Mammary epithelial cell (primary cell): ENCODE results near the gene VPS54.

ENCODE experiments used
- EZH2 ChIP-seq: IDR thresholded peaks from 2 replicates; pipeline ENCODE4 v1.6.1; 2012; ENCODE audit warnings: low read length, inconsistent platforms, borderline replicate concordance
- TF ChIP-seq, protein P1 (sequence below), 2 donors: IDR thresholded peaks in 1 of 2; conservative IDR thresholded peaks in 1 of 2; 2 replicates each; pipeline ENCODE4 v1.5.1; 2011 to 2012; ENCODE audit warnings: inconsistent platforms in 2 of 2, low read length in 2 of 2, mild to moderate bottlenecking in 2 of 2, control low read depth in 1 of 2, low read depth in 1 of 2; ENCODE audit not compliant: insufficient read depth in 1 of 2; ENCODE audit errors: extremely low read depth in 1 of 2

DNA sequence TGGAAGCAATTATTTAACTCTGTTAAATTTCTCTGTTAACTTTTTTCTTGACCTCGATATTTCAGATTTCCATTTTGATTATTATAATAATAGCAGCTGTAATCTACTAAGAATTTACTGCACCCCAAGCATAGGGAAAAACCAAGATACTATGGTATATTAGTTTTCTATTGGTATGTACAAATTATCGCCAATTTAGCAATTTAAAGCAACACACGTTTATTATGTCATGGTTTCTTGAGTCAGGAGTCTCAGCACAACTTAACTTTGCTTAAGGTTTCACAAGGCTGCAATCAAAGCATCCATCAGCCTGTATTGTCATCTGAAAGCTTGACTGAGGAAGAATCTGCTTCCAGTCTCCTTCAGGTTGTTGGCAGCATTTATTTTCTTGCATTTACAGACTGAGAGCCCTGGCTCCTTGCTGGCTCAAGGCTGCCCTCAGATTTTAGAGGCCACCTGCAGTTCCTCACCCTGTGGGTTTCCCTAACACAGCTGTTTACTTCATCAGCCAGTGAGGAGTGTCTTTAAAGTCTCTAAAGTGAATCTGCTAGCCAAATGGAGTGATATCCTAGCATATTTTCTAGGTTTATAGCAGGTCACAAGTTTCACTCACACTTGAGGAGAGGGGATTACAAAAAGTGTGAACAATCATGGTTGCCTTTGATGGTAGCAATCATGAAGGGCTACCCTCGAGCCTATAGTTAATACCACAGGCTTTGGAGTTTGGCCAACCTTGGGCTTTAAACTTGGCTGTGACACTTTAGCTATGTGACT is 4.4 kb upstream of the VPS54 start:
- TF ChIP-seq, protein P1, sequence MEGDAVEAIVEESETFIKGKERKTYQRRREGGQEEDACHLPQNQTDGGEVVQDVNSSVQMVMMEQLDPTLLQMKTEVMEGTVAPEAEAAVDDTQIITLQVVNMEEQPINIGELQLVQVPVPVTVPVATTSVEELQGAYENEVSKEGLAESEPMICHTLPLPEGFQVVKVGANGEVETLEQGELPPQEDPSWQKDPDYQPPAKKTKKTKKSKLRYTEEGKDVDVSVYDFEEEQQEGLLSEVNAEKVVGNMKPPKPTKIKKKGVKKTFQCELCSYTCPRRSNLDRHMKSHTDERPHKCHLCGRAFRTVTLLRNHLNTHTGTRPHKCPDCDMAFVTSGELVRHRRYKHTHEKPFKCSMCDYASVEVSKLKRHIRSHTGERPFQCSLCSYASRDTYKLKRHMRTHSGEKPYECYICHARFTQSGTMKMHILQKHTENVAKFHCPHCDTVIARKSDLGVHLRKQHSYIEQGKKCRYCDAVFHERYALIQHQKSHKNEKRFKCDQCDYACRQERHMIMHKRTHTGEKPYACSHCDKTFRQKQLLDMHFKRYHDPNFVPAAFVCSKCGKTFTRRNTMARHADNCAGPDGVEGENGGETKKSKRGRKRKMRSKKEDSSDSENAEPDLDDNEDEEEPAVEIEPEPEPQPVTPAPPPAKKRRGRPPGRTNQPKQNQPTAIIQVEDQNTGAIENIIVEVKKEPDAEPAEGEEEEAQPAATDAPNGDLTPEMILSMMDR (conservative IDR thresholded peaks at IDR 0.05 in 1 of 2, IDR thresholded peaks at IDR 0.05 in 1 of 2; ENCODE audit: extremely low read depth in 1 of 2, insufficient read depth in 1 of 2, low read depth in 1 of 2, low read length in 2 of 2) = no peak
- no peak for TF ChIP-seq EZH2
